Adipose tissue (tissue), 3 donors: ENCODE data around the gene TNFSF10. TPM values are rescaled to one million over a fixed set of nuclear protein-coding genes. Genes with fewer than 3 reads are reported as not detected.

Source experiments
- H3K27ac ChIP-seq: one replicate; pipeline ENCODE4 v1.5.1; 2013; ENCODE audit warnings: low read depth, low read length
- WGBS, 3 donors: extraction: QIAGEN DNeasy Blood & Tissue Kit; methylation state at CpG; one replicate each; pipeline ENCODE4 v1.1.7; 2013; 5-methylcytosine and 5-hydroxymethylcytosine counted together
- polyA plus RNA-seq, 3 donors: library from polyadenylated mRNA; stranded (reverse); fragments of 200-250 nt; gene quantifications; one replicate each; pipeline ENCODE4 v1.2.3, GENCODE V29; 2013
- donor health status: healthy with polysubstance abuse.
- donor health status: Bipolar disorder and iron deficiency.
- donor health status: healthy.

Gene TNFSF10
- polyA plus RNA-seq, 3 donors = 23.3 to 33.1 (median 26.5) TPM

GRCh38 chr3:172546628-172547214, 23.5 kb upstream of the TNFSF10 start:
- H3K27ac ChIP-seq = no peak overlapping the region

GRCh38 chr3:172546105-172546504, 22.9 kb upstream of the TNFSF10 start:
- WGBS, 3 donors = 81 to 93% (median 84%) methylated on average over 3 of the region's 3 CpGs
- no peak overlapping the region for H3K27ac ChIP-seq

GRCh38 chr3:172544404-172544803, 21.2 kb upstream of the TNFSF10 start:
- 77 to 96% (median 82%) methylated on average over 2 of the region's 2 CpGs for WGBS, 3 donors
- no peak overlapping the region for H3K27ac ChIP-seq

GRCh38 chr3:172543884-172544283, 20.7 kb upstream of the TNFSF10 start:
- H3K27ac ChIP-seq = no peak overlapping the region
- 88 to 93% (median 91%) methylated on average over 2 of the region's 2 CpGs for WGBS, 3 donors

GRCh38 chr3:172543419-172543818, 20.2 kb upstream of the TNFSF10 start:
- 57 to 66% (median 61%) methylated on average over 1 of the region's 1 CpG for WGBS, 3 donors
- H3K27ac ChIP-seq = no peak overlapping the region

GRCh38 chr3:172542999-172543398, 19.8 kb upstream of the TNFSF10 start:
- WGBS, 3 donors = 65 to 75% (median 68%) methylated on average over 3 of the region's 3 CpGs
- H3K27ac ChIP-seq = no peak overlapping the region

- H3K27ac ChIP-seq = no peak overlapping the region
These were observed 18.8 kb upstream of the TNFSF10 start for GRCh38 chr3:172541945-172542488.

GRCh38 chr3:172540049-172540448, 16.8 kb upstream of the TNFSF10 start:
- H3K27ac ChIP-seq = no peak overlapping the region
- 95 to 100% (median 98%) methylated on average over 1 of the region's 1 CpG for WGBS, 3 donors

GRCh38 chr3:172539273-172539672, 16.0 kb upstream of the TNFSF10 start:
- 86 to 90% (median 90%) methylated on average over 4 of the region's 4 CpGs for WGBS, 3 donors
- H3K27ac ChIP-seq = no peak overlapping the region

- 70 to 88% (median 77%) methylated on average over 3 of the region's 3 CpGs for WGBS, 3 donors
- H3K27ac ChIP-seq = no peak overlapping the region
These were observed 15.3 kb upstream of the TNFSF10 start for GRCh38 chr3:172538368-172539151.

GRCh38 chr3:172537507-172538158, 14.4 kb upstream of the TNFSF10 start:
- WGBS, 3 donors = 56 to 66% (median 65%) methylated on average over 3 of the region's 3 CpGs
- H3K27ac ChIP-seq = no peak overlapping the region

GRCh38 chr3:172536993-172537419, 13.8 kb upstream of the TNFSF10 start:
- 56 to 69% (median 62%) methylated on average over 5 of the region's 5 CpGs for WGBS, 3 donors
- no peak overlapping the region for H3K27ac ChIP-seq

GRCh38 chr3:172536505-172536904, 13.3 kb upstream of the TNFSF10 start:
- no peak overlapping the region for H3K27ac ChIP-seq

GRCh38 chr3:172530566-172530965, 7.3 kb upstream of the TNFSF10 start:
- H3K27ac ChIP-seq = no peak overlapping the region
- WGBS, 3 donors = 25 to 66% (median 43%) methylated on average over 2 of the region's 2 CpGs

More at GRCh38 chr3:172536505-172536904, 13.3 kb upstream of the TNFSF10 start:
- WGBS, 3 donors = 92 to 94% (median 92%) methylated on average over 1 of the region's 1 CpG

- whole genome bisulfite sequencing, 3 donors = 89 to 98% (median 96%) methylated on average over 2 of the region's 2 CpGs
- H3K27ac ChIP-seq = no peak overlapping the region
These were observed 6.9 kb upstream of the TNFSF10 start for GRCh38 chr3:172530101-172530561.

- 95 to 96% (median 95%) methylated on average over 3 of the region's 3 CpGs for WGBS, 3 donors
- H3K27ac ChIP-seq = no peak overlapping the region
These were observed 5.4 kb upstream of the TNFSF10 start for GRCh38 chr3:172528677-172529076.

GRCh38 chr3:172527306-172527705, 4.1 kb upstream of the TNFSF10 start:
- WGBS, 3 donors = 92 to 96% (median 94%) methylated on average over 2 of the region's 2 CpGs
- no peak overlapping the region for H3K27ac ChIP-seq

- WGBS, 3 donors = 93 to 97% (median 95%) methylated on average over 18 of the region's 18 CpGs
- H3K27ac ChIP-seq = no peak overlapping the region
These were observed 1.9 kb upstream of the TNFSF10 start for GRCh38 chr3:172525116-172525613.

- no peak overlapping the region for H3K27ac ChIP-seq
- 87 to 94% (median 91%) methylated on average over 3 of the region's 3 CpGs for WGBS, 3 donors
These were observed 1.4 kb upstream of the TNFSF10 start for GRCh38 chr3:172524611-172525010.
